GM10248 (cell line): Measurements from ENCODE around the gene STX8.

Experiments
- CTCF ChIA-PET: fragments of 300-600 bp; sonication (Branson Sonifier 250); formaldehyde crosslinking; extraction: SDS; loops from one replicate; lab custom pipeline; 2021; ENCODE audit warnings: antibody characterized with exemption; lab: Yijun Ruan, JAX
- POLR2A ChIA-PET: fragments of 350-650 bp; sonication (Branson Sonifier 250); formaldehyde crosslinking; extraction: SDS; loops from one replicate; lab custom pipeline; 2020; ENCODE audit warnings: antibody characterized with exemption; lab: Yijun Ruan, JAX
- DNase-seq: peaks from one replicate; pipeline ENCODE4 v3.0.0; 2012; ENCODE audit errors: extremely low spot score
- TF ChIP-seq, protein P1 (sequence below): IDR thresholded peaks from 2 replicates; pipeline ENCODE4 v1.5.1; 2012; ENCODE audit warnings: mild to moderate bottlenecking, low read depth; ENCODE audit errors: extremely low read depth, missing control alignments, control extremely low read depth

STX8 gene

GRCh38 chr17:9315360-9315759 lies 260.3 kb downstream of the STX8 start:
- ChIA-PET CTCF (interaction anchor here (1.8 kb wide), 1 partner anchor 23 kb away, joined by 7 read pairs; no protein-coding TSS in a partner anchor), POLR2A (no interaction called here)
- DNase-seq, result no peak
- TF ChIP-seq, protein P1, sequence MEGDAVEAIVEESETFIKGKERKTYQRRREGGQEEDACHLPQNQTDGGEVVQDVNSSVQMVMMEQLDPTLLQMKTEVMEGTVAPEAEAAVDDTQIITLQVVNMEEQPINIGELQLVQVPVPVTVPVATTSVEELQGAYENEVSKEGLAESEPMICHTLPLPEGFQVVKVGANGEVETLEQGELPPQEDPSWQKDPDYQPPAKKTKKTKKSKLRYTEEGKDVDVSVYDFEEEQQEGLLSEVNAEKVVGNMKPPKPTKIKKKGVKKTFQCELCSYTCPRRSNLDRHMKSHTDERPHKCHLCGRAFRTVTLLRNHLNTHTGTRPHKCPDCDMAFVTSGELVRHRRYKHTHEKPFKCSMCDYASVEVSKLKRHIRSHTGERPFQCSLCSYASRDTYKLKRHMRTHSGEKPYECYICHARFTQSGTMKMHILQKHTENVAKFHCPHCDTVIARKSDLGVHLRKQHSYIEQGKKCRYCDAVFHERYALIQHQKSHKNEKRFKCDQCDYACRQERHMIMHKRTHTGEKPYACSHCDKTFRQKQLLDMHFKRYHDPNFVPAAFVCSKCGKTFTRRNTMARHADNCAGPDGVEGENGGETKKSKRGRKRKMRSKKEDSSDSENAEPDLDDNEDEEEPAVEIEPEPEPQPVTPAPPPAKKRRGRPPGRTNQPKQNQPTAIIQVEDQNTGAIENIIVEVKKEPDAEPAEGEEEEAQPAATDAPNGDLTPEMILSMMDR, result no peak

GRCh38 chr17:9313346-9313745 lies 262.3 kb downstream of the STX8 start:
- POLR2A ChIA-PET, result no interaction called here
- CTCF ChIA-PET, result interaction anchor here (1.0 to 1.1 kb wide), 2 partner anchors 10 to 315 kb away, joined by 3 read pairs; no protein-coding TSS in a partner anchor
- TF ChIP-seq, protein P1, result no peak
- no peak for DNase-seq

DNA sequence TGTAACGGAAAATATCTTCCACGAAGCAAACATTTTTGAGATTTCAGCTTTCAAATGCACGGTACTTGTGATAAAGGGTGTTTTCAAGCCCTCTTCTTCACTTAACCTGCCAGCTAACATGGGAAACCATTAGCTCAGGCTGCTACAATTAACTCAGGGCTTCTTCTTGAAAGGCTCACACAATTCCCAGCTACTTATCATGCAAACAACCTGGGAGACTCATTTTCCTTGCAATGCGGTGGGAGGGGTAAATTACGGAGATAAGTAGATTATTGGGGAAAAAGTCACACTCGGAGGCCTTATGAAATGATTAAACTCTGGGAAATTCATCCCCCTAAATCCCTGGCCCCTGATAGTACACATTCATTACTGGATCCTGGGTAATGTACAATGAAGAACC lies 266.4 kb downstream of the STX8 start:
- no peak for DNase-seq
- CTCF ChIA-PET, result interaction anchor here (1.3 kb wide), 1 partner anchor 17 kb away, joined by 4 read pairs; no protein-coding TSS in a partner anchor
- POLR2A ChIA-PET, result no interaction called here
- TF ChIP-seq, protein P1, result no peak

DNA sequence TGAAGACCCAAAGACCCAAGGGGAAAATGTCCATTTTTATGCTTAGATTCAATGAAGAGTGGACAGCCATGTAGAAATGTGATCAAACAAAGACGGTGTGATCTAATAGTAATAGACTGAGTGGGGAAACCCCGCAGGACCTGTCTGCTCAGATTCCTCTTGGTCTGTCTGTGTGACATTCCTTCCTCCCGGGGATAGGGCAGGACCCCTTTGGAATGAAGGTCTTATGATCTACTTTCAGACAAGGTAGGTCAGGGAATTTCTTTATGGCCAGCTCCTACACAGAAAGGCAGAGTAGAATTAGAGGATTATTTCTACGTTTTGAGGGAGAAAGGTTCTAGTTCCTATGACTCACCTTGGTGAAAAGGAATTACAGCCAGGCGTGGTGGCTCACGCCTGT lies 267.6 kb downstream of the STX8 start:
- DNase-seq, result no peak
- POLR2A ChIA-PET, result no interaction called here
- CTCF ChIA-PET, result no interaction called here
- TF ChIP-seq, protein P1, result no peak

- POLR2A ChIA-PET, result no interaction called here
- CTCF ChIA-PET, result no interaction called here
- TF ChIP-seq, protein P1, result no peak
- DNase-seq, result no peak
Observed at GRCh38 chr17:9307313-9307998, 268.2 kb downstream of the STX8 start.

- POLR2A ChIA-PET, result no interaction called here
- no peak for DNase-seq
- TF ChIP-seq, protein P1, result no peak
- CTCF ChIA-PET, result no interaction called here
Observed at GRCh38 chr17:9306086-9306485, 269.5 kb downstream of the STX8 start.
